ENCODE results near the gene KIAA0825.

Gene KIAA0825

GRCh38 chr5:94501365-94501764 is 117.0 kb downstream of the KIAA0825 start:
- DNase-seq: no peak

- DNase-seq: no peak
Measured at GRCh38 chr5:94499806-94500205, 118.6 kb downstream of the KIAA0825 start.

DNA sequence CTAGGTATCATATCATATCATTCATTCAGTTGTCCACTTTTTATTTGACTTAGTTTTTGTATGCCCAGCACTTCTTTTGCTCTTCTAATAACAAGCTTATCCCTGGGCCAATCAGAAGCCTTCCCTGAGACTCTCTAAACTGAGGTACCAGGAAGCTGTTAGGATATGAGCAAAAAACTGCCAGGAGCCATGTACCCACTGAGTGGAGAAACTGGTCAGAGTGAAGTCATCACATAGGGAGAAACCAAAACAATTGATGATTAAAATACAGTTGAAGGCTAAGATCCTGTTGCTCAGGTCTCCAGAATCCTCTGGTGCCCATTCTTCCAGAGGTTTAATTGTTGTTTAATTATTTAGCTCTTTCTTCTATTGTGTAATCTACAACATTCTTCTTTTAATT is 120.2 kb downstream of the KIAA0825 start:
- no peak for DNase-seq

GRCh38 chr5:94485067-94485466 is 133.3 kb downstream of the KIAA0825 start:
- DNase-seq: no peak

- no peak for DNase-seq
Measured at GRCh38 chr5:94481059-94481458, 137.3 kb downstream of the KIAA0825 start.

GRCh38 chr5:94480486-94480885 is 137.9 kb downstream of the KIAA0825 start:
- DNase-seq: no peak

DNA sequence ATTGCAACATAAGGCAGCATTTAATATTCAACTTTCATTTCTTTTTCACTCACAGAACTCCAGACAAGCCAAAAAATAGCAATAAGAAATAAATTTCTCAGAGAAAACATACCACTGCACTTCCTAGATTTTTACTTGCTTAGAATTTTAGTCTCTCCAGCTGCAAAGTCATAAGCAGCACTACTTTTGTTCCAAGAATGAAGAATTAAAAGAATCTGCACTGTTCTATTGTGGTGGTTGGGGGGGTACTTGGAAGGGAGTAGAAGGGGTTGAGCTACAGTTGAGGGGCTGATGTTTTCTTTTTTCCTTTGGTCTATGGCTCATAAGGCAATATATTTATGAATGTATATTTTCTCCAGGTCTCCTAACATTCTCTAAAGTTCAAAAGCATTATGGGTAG is 144.5 kb downstream of the KIAA0825 start:
- no peak for DNase-seq

GRCh38 chr5:94471521-94471920 is 146.9 kb downstream of the KIAA0825 start:
- no peak for DNase-seq

DNA sequence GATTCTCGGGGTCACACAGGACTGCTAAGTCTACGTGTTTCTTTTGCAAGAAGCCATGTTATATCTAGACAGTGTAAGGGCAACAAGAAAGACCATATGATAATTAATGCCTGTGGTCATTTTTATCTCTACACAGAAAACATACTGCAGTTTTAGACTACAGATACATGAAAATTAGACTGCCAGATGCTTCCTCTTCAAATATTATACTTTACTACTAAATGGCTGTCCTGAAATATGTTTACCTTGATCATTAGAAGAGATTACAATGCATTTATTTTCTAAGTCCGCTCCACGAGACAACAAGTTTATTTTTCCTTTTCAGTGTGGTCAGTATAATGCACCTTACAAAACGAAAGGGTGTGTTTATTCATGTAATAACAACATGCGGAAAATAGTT is 147.6 kb downstream of the KIAA0825 start:
- no peak for DNase-seq

GRCh38 chr5:94469894-94470329 is 148.5 kb downstream of the KIAA0825 start:
- no peak for DNase-seq

DNA sequence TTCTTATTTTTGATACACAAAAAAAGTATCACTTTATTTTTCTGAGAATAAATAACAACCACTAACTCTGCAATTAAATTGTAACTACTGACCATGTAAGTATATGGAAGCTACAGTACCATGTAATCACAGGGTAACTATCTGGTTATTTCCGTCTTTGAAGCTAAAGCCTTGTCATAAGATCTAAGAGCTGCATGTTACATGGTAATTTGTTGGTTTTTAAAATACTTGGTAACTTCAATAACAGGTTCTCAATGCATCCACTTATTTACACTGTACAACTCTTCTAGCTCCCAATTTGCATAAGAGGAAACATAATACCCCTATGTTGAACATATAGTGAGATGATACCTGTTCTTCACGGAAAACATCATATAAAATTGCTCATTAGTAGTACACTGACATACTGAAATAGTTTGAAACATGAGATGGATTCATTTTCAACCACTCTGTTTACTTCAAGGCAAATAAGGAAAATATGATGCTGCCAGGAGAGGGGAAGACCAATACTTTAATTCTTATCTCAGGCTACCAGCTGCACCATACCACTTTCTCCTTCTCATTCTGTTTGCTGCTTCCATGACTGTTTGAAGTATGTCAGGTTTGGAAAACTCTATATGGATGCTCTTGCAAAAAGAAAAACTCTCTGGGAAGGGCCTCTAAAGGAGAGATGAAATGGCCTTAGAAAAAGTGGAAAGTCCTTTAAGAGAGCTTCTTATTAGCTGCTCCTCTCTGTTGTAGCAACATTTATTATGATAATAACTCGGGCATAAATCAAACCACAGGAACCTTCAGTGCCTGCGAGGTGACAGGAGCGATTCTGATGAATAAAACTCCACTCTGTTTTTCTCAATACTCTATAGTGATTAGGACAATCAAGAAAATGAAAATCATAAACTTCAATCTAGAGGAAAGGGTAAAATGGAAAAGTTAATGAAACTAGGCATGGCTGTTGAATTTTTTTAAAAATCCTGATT is 150.2 kb downstream of the KIAA0825 start:
- DNase-seq: no peak

GRCh38 chr5:94467346-94467953 is 151.0 kb downstream of the KIAA0825 start:
- no peak for DNase-seq

DNA sequence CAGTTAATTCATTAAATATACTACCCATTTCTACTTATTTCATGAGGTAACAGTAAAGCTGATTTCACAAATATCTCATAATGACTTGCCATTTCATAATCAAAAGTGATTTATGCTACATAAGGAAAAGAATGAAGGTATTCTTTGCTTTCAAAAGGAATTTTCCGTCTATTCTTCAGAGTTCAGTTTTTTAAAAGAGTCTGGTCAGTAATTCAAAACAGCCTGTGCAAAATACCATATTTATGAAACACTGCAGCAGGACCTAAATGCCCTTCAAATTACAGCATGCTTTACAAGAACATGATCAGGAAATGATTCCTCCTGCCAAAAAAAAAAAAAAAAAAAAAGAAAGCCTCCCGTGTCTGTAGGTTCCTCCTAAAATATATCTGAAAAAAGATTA is 154.7 kb downstream of the KIAA0825 start:
- DNase-seq: no peak

DNA sequence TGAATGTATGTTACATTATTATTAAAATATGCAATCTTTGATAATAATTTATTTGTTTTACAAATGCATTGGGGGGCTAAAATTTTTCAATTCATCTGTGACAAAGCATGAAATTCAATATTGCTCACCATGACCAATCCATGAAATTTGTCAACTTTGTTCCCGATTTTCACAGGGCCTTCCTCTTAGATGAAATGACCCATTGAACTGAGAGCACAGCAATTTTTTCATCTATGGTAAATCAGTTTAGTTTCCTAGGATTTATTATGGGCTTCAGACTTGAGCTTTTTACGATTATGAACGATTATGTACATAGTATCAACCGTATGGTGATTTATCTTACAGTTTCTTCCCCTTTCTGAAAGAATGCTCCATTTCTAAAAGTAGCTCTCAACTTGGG is 157.3 kb downstream of the KIAA0825 start:
- DNase-seq: no peak

DNA sequence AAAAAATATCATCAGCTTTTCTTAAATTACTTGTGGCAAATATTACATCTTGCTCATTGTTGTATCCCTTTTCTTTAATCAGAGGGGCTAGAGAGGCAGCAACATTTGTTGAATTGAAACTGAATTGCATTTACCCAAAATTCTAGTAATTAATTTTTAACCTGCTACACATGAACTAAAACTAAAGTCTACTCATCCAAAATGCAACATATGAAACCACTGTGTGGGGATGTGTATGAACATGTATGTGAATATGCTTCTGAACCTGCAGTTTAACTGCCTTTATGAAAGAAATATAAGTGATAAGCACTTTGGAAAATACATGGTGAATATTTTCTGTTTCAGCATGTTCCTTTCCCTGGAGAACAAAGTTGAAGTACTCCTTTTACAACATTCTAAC is 158.5 kb downstream of the KIAA0825 start:
- no peak for DNase-seq

GRCh38 chr5:94457788-94458187 is 160.6 kb downstream of the KIAA0825 start:
- DNase-seq: no peak

DNA sequence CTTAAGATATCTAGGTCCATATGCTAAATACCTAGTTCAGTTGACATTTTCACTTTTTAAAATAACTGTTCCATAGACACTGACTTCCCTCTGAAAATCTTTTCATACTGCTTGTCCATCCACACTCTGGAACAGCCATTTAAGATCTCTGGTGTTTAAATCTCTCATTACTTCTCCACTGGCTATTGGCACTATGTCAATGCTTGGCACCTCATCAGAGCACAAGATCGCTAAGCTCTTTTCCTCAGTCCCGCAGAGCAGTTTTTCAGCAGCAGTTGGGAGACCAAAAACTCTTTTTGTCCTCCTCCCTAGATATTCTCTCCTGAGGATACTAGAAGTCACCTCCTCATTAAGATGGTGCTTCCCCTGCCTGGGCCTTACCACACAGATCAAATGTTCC is 172.7 kb downstream of the KIAA0825 start:
- DNase-seq: no peak

- no peak for DNase-seq
Measured at GRCh38 chr5:94442991-94443390, 175.4 kb downstream of the KIAA0825 start.

DNA sequence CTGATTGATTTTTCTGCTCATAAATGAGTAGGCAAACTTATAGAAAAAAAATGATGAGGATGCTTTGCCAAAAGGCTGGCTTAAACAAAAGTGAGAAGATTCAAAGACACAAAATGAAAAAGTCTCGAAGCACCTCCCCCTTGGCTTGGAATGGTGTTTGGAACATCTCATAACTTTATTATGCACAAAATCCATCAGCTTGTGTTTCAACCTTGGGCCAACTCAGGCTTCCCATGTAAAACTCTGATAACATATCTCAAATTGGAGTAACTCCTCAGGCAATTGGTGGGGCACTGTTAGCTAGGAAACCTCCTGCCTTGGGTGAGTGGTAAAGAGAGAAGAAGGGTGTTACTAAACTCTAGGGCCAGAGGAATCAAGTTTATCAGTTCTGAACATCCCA is 176.3 kb downstream of the KIAA0825 start:
- DNase-seq: no peak

DNA sequence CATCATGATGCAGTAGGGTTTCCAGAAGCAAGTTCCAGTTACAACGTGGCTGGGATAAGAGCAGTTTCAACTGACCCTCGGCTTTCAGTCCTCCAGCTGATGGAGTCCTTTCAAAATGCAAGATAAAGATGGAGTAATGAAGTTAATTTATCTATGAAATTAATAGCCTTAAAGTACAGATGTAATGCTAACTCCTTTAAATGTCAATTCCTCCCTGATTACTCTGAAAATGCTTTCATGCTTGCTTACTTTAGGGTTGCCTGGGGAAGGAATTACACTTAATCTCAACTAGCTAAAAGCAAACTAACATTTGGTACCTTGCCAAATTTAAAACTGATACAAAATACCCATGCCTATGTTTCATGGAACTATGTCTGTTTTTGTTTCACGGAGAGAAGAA is 178.4 kb downstream of the KIAA0825 start:
- no peak for DNase-seq

DNA sequence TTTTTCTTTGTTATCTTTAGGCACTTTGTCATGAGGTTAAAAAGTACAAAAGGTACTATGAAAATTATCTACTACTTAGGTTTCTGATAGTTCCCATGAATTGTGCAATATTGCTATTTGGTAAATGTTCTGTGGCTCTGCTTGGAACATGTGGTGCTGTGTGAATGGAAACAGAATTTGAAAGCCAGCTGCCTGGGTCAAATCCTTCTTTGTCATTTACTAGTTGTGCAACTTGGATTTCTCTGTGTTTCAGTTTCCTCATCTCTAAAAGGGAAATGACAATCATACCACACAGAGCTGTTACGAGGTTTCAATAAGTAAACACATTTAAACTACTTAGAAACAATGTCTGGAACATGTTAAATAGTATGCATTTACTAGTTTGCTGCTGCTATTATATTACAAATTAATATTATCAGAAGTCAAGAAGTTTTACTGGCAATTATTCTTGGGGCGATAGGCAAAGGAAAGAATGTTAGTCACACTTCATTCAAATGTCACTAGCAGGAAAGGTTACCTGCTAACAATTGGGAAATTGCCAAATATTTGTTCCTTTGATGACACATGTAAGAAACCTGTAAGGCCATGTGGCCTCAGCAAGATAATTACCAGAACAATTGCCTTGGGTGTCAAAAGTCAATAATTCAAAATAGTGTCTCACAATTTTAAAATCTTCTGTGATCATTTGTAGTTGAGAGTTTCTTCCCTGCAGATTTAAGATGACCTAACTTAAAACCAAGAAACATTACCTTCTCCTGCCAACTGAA is 184.8 kb downstream of the KIAA0825 start:
- DNase-seq: no peak

DNA sequence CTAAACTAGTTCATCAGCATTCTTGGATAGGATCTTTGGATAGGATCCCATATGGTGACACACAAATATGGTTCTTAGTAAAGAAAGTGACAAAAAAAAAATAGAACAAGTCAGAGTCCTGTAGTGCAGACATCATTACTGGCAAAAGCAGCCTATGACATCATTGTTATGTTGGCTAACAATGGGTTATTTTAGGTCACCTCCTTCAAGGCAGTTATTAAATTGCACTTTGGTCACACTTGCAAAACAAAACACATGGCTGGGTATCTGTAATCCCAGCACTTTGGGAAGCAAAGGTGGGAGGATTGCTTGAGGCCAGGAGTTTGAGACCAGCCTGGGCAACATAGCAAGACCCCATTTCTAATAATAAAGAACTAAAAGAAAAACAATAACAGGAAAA is 185.9 kb downstream of the KIAA0825 start:
- DNase-seq: no peak

DNA sequence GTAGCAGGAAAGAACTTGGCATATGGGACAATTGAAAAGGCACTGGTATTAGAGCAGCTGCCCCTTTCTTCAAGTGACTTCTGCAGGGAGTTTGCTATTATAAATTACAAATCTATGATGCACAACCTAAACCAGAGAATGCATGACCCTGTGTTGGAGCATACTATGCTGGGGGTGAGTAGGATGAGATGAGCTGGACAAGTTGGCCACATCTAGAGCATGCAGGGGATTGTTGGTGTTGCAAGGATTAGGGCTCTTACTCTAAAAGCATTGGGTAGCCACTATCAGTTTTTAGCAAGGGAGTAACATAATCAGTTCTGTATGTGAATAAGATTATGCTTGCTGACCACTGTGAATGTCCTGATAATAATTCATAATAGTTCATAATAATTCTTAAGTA is 186.7 kb downstream of the KIAA0825 start:
- no peak for DNase-seq

DNA sequence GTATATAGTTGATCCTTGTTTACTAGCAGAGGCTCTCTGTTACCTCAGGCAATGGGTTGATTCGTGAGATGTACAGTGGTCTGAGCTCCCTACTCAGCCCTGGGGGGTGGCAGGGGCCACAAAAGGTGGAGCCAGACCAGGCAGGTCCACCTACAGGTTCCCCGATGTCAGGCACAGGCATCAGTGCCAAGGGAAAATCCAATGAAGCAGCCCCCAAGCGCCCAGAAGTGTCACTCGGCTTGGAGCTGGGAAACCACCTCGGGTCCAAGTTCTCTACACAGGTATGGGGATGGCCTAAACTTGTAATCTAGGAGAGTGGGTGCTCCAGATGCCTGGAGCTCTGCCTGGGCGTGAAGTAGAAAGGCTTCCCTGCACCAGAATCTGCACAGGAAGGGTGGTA is 188.8 kb downstream of the KIAA0825 start:
- no peak for DNase-seq
